DLD1 (cell line): Measurements from ENCODE around the gene DEFB121.
"Not testable (repeated sequence)": the region's sequence is repeated elsewhere in the genome, so short reads cannot be mapped to it uniquely, and the experiment has no call there.

Experiments
- in situ Hi-C: cut with HindIII; loops from 2 replicates; pipeline ENCODE4 v1.10.0; 2017; ENCODE audit warnings: low sequenced_read_pairs

Gene DEFB121

GRCh38 chr20:31406115-31406514 lies at the start of gene DEFB121:
Gene DEFB121 (minus strand): TSS chr20:31406215. CDS start chr20:31406152, 63 bp downstream.
- in situ Hi-C loops, result no loop called here

GRCh38 chr20:31454361-31454760 lies 48.3 kb upstream of the DEFB121 start:
- in situ Hi-C loops, result no loop called here

GRCh38 chr20:31452575-31452974 lies 46.6 kb upstream of the DEFB121 start:
- in situ Hi-C loops, result no loop called here

DNA sequence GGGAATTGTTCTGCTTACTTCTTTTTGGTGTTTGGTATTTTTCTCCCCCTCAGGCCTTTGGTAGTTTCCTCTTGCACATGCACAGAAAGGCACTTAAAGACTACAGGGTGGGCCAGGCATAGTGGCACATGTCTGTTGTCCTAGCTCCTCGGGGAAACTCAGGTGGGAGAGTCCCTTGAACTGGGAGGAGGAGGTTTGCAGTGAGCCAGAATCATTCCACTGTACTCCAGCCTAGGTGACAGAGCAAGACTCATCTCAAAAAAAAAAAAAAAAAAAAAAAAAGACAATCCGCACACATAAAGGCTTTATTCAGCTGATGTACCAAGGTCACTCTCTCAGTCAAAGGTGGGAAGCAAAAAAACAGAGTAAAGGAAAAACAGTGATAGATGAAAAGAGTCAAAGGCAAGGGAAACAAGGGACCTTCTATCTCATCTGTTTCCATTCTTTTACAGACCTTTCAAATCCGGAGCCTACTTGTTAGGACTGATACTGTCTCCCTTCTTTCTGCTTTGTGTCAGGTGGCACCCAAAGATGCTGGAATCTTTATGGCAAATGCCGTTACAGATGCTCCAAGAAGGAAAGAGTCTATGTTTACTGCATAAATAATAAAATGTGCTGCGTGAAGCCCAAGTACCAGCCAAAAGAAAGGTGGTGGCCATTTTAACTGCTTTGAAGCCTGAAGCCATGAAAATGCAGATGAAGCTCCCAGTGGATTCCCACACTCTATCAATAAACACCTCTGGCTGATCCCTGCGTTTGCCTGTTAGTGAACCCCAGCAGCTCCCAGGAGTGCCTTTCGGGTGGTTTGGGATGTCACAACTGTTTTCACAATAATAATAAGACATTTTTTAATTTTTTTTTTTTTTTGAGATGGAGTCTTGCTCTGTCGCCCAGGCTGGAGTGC lies 43.7 kb upstream of the DEFB121 start:
- in situ Hi-C loops, result no loop called here

DNA sequence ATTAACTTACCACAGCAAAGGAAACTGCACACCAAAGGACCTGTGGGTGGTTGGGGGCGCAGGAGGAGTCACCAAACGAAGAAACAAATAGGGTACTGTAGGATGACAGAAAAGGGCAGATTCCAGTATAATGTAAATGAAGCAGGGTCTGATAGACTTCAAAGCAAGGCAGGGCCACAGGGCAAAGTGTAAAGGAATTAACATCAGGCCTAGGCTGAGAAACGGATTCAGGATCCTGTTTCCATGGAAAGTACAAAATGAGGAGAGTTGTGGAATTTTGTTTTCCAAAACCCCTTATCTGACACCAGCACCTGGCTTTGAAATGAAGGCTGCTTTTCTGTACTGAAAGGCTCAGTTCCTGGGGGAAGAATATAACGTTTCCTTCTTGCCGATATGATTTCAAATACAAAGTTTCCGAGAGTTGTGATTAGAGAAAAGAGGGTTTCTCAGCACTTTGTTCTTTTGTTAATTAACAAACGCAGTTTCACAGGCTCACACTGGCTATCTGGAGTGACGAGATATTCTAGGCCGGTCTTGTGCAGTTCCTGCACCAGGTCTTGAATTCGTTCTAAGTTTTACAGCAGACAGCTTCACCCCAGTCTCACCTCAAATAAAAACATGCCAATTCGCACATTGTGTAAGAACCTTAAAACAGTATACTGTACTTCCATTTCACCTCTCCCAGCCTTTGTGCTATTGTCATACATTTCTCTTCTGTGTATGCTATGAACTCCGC lies 40.2 kb upstream of the DEFB121 start:
- in situ Hi-C loops, result no loop called here

- in situ Hi-C loops, result no loop called here
Observed at GRCh38 chr20:31440012-31440659, 34.1 kb upstream of the DEFB121 start, which contains the start of gene DEFB123. Gene DEFB123 (plus strand): TSS chr20:31440632. CDS start chr20:31440699, 67 bp downstream.

- in situ Hi-C loops, result no loop called here
Observed at GRCh38 chr20:31430568-31431115, 24.6 kb upstream of the DEFB121 start.

- in situ Hi-C loops, result not testable (repeated sequence)
Observed at GRCh38 chr20:31427576-31427975, 21.6 kb upstream of the DEFB121 start.

DNA sequence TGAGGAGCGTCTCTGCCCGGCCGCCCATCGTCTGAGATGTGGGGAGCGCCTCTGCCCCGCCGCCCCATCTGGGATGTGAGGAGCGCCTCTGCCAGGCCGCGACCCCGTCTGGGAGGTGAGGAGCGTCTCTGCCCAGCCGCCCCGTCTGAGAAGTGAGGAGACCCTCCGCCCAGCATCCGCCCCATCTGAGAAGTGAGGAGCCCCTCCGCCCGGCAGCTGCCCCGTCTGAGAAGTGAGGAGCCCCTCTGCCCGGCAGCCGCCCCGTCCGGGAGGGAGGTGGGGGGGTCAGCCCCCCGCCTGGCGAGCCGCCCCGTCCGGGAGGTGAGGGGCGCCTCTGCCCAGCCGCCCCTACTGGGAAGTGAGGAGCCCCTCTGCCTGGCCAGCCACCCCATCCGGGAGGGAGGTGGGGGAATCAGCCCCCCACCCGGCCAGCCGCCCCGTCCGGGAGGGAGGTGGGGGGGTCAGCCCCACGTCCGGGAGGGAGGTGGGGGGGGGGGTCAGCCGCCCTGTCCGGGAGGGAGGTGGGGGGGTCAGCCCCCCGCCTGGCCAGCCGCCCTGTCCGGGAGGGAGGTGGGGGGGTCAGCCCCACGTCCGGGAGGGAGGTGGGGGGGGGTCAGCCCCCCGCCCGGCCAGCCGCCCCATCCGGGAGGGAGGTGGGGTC lies 21.0 kb upstream of the DEFB121 start:
- in situ Hi-C loops, result not testable (repeated sequence)

DNA sequence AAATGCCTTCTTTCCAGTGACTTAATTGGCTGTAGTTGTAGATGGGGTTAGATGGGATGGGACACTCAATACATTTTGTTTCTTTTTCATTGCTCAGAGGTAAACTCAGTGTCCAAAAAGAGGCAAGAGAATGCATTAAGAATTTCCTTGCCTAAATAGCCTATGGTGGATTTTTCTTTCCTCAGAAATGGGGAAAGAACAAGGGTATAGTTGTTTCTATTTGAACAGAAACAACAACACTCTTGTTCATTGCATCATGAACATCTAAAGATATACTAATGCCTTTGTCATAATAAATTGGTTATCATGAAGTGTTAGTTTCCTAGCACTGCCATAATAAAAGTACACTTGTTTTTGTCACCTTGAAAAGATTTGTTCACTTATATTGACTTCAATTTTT lies 19.8 kb upstream of the DEFB121 start:
- in situ Hi-C loops, result no loop called here

DNA sequence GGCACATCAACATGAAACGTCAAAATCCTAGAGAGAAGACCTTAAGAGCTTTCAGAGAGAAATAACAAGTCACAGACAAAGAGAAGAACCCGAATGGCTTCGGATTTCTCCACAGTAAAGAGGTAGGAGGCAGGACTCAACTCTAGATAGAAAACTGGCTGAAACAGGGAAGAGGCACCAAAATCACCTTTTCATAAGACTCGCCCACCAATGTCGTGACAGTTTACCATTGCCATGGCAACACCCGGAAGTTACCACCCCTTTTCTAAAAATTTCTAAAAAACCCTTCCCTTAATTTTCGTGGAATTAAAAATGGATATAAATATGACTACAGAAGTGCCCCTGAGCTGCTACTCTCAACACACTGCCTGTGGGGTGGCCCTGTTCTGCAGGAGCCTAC lies 12.3 kb upstream of the DEFB121 start:
- in situ Hi-C loops, result no loop called here

- in situ Hi-C loops, result no loop called here
Observed at GRCh38 chr20:31415653-31416052, 9.6 kb upstream of the DEFB121 start.

GRCh38 chr20:31414381-31414780 lies 8.4 kb upstream of the DEFB121 start:
- in situ Hi-C loops, result no loop called here

DNA sequence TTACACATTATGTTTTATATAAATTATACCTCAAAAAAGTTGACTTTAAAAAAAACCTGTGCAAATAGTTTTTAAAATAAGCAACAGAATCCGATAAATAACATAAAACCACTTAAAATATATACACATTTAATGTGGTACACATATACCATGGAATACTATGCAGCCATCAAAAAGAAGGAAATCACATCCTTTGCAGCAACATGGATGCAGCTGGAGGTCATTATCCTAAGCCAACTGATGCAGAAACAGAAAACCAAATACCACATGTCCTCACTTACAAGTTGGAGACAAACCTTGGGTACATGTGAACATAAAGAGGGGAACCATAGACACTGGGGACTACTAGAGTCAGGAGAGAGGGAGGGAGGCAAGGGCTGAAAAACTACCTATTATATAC lies 4.0 kb upstream of the DEFB121 start:
- in situ Hi-C loops, result no loop called here

DNA sequence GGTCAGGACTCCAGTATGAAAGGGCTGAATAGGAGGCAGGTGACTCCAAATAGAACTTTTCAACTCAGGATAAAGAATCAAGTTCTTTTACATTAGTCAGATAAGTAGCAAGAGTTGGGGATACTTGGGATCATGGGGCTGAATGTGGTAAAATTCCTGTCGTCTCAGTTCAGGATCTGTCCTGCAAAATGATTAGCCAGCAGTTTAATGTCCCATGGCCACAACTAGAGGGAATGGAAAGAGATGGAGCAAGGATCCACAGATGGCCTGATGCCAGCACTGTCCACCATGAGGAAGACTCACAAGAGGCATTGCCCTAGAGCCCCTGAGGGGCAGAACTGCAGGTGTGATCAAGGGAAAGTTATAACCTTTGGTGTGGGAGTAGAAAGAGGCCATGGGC lies 2.1 kb downstream of the DEFB121 start:
- in situ Hi-C loops, result no loop called here

GRCh38 chr20:31394900-31395299 lies 11.1 kb downstream of the DEFB121 start:
- in situ Hi-C loops, result no loop called here

GRCh38 chr20:31392836-31393235 lies 13.2 kb downstream of the DEFB121 start:
- in situ Hi-C loops, result no loop called here

DNA sequence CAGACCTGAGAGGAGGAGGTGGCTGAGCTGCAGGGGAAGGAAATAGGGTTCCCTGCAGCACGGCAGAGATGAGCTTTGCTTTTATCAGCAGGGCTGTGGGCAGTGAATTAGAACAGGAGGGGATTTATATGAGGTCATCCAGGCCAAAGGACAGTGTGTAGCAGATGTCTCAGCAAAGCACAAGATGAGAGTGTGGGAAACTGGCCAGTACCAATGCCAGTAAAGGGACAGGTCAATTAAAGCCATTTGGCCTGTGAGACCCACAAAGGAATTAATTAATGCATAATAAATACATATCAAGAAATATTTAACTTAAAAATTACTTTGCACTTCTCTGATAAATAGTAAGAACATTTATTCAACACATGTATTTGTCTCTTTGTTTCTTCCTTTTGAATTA lies 15.5 kb downstream of the DEFB121 start, which contains the start of gene DEFB119:
Gene DEFB119 (minus strand): TSS at position 101 of the 400 bp plus-strand sequence. CDS start 107 bp downstream, outside the sequence.
- in situ Hi-C loops, result no loop called here

DNA sequence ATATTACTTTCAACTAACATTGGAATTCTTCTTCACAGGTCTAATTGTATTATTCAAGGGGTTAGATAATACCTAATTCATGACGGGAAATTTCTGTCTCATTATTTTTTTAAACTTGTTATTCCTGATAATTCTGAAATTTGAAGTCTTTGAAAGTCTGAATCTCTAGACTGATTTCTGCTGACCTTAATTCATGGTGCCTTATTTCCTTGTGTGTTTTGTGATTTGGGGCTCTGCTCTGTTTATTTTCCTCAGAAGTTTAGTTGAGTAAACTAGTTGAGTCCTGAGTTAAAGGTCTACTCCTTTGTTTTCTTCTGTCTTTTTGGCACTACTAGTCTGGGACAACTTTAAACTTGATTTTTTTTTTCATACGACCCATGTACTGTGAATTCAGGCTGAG lies 31.7 kb downstream of the DEFB121 start:
- in situ Hi-C loops, result no loop called here

GRCh38 chr20:31368301-31368700 lies 37.7 kb downstream of the DEFB121 start, which contains the start of gene DEFB118:
Gene DEFB118 (plus strand): TSS chr20:31368601. CDS start chr20:31368651, 50 bp downstream.
- in situ Hi-C loops, result no loop called here
